HG03575 (cell line): ENCODE results near the gene GNPDA2.
A peak's percentile ranks its signal among the peaks of the same experiment; 100 is the strongest.
"Not testable (repeated sequence)": the region's sequence is repeated elsewhere in the genome, so short reads cannot be mapped to it uniquely, and the experiment has no call there.

Experiments used
- ATAC-seq: cut with Tn5 transposase; IDR thresholded peaks from one replicate; pipeline ENCODE4 v1.9.1; 2021; ENCODE audit not compliant: unreplicated experiment, insufficient number of reproducible peaks, low FRiP score; ENCODE audit errors: extremely low read depth

The GNPDA2 gene

DNA sequence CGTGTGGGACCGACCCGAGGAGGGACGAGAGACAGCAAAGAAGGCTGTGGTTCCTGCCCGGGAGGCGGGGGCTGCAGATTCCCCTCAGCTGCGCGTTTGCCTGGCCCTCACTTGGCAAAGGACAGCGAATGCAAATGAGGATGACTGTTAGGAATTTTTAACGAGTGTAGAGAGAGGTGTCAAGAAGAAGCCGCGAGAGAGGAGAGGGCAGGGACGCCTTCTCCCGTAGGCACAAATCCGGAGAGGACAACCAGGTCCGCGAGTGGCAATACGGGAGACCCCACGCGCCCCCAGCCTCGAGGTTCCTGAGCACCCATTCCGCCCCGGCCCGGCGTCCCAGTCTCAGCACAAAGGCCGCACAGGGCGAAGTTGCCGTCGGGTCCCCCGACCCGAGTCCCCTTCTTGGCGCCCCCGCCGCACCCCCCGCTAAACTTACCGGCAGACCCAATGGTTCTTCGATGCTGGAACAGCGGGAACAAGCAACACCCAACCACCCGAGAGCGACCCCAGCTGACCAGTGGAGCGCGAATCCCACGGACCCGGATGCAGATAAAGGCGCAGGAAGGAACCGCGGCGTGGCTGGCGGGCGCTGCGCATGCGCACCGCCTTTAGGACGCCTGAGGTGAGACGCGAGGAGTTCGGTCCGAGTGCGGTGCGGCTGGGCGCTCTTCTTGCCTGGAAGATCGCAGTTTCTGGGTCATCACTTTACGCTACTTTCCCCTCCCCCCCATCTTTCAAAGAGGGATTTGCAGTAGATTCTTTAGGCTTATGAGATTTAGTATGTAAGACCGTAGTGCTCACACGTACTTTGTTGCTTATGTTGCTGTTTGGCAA, at the start of gene GNPDA2:
TSS of gene GNPDA2 (minus strand) at position 519 of the 834 bp plus-strand sequence. CDS start 4,349 bp downstream, outside the sequence.
- ATAC-seq = peak; percentile 30

DNA sequence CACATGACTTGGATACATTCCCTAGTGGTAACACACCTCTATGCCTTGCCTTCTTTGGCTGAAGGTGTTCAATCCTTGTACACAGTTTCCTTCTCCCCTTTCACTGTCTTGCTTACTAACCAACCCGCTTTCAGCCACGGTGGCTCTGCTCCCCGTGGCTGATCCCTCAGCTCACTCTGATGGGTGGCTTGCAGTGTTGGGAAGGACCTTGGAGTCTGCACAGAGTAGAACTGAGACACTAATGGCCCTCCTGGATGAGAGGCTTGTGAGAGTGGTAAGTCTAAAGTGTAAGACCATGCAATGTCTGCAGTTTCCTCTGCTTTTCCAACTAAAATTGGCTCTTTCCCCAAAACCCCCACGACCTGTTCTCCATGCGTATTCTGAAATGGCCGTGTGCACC, 46.0 kb upstream of the GNPDA2 start:
- ATAC-seq = no peak

DNA sequence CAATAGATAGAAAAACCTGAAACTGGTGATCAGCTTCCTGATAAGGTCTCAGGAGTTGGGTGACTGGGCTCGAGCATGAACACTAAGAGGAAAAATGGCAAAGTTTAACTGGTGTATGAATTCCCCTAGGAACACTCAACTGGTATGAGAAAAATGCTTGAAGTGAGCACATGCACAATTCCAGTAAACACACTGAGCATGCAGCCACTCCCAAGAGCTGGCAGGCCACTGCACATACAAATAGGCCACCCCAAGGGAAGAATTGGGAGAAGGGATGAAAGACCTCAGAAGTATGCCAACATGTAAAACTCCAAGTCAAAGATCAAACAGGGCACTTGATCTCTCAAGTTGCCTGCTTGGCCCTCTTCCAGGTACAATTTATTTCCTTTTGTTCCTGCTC, 45.4 kb upstream of the GNPDA2 start:
- no peak for ATAC-seq

DNA sequence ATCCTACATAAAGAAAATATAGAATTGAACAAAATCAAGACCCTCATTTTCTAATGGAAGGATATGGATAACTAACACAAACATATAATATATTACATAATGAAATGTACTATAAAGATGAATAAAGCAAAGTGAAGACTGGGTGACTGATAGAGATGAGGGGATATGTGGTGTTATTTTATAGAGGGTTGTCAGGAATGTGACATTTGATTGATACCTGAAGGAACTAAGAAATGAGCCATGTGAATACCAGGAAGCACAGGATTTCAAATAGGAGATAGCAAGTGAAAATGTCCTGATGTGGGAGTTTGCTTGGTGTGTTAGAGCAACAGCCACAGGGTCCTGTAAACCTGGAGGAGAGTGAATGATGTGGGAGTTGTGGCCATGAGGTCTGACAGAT, 40.1 kb upstream of the GNPDA2 start:
- ATAC-seq = no peak

DNA sequence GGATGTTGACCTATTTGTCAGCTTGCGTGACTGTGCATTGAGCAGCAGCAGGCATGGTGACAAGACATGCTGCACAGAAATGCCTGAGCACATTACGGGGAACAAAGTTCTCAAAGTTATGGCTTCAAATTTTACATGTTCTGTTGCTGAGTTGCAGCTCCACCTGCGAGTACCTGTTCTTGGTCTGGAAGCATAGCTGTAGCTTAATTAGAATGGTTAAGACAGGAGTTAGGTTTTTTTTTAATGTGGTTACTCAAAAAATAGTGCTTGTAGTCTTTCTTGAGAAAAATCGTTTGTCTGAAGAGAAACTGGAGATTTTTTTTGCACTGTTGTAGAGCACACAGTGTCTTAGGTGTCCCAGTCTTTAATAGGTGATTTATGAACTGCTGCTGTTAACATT, 38.8 kb upstream of the GNPDA2 start:
- no peak for ATAC-seq

DNA sequence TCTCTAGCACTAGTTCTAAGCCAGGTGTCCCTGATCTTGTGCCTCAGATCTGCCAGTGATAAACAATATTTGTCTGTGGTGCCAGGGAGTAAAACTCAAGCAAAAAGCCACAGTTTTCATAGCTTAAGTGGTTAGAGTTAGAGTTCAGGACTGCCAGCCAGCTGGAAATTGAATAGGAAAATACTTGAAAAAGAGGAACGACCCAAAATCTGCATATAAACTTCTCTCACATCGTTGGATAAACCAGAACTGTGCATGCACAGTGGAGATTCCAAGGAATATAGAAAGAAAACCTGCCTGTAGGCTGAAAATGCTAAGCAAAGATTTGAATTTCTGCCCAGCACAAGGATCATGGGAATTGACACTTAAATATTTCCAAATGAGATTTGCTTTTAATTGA, 35.0 kb upstream of the GNPDA2 start:
- no peak for ATAC-seq

DNA sequence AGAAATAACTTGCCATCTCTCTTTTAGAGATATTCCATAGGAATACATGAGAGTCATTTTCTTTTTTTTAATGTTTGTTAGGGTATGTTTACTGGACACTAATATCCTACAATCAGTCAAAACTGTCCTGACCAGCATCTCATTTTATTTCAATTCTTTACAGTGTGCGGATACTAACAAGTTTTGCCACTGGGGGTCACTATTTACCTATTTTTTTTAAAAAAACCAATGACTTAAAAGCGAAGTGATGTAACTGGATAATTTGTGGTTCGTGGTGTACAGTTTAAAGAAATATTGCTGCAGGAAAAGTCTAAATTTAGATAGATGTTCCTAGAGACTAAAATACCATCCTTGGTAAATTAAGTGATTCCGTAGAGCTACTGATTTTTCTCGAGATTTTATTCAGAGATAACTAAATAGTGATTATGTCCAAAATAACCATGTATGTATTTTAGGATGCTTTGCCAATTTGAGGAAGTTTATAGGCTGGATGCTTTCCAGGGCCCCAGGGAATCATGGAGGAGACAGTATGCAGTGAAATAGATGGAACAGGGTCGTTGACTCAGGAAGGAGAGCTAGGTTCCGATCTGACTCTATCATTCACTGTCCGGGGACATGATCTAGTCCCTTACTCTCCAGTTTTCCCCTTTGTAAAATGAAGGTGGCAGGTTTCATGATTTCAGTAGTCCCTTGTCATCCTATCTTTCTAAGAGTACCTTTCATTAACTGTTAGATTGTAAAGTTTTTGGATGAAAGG, 34.0 kb upstream of the GNPDA2 start:
- no peak for ATAC-seq

DNA sequence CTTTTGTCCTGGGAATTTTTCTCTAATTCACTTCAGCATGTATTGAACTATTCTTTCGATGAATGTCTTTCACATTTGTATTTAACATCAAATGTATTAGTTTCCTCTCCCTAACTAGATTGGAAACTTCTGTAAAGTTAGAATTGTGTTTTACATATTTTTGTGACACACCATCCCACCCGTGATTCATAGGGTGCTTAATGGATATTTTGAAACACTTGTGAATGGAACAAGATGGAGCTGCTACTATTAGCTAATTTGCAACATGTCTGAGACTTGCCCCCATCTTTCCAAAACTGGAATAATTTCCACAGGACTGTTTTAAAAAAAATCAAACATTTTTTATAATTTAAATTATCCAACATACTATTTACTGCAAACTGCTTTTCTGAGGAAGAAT, 30.2 kb upstream of the GNPDA2 start:
- no peak for ATAC-seq

DNA sequence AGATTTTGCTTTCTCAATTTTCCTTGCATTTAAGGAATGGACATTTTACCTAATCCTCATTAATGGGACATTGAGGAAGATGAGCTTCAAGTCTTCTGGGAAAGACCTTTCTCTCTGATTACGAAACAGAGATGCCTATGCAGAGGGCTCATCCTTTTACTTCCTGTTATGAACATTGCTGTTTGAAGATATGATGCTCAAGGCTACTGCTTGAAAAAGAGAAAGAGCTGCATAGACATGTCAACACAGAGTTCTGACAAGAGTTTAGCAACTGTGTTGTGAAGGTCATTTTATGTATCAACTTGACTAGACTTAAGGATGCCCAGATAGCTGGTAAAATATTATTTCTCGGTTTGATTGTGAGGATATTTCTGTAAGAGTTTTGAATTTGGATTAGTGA, 13.8 kb upstream of the GNPDA2 start:
- ATAC-seq = no peak

DNA sequence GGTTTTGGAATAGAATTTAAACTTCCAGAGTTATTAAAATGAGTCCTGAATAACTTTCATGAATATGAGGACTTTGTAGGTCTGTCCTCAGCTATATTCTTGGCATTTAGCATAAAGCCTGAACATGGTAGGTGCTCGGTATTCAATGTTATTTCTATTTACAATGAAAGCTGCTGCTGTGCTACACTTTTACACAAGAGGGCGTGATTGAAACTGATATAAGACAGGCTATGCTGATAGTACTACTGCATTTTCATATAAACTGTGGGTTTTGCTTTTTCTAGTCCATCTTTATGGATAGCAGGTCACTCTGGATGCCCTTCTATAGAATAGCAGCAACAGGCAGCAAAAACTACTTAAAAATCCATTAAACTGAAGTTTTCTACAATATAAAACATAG, 12.3 kb upstream of the GNPDA2 start:
- ATAC-seq = no peak

DNA sequence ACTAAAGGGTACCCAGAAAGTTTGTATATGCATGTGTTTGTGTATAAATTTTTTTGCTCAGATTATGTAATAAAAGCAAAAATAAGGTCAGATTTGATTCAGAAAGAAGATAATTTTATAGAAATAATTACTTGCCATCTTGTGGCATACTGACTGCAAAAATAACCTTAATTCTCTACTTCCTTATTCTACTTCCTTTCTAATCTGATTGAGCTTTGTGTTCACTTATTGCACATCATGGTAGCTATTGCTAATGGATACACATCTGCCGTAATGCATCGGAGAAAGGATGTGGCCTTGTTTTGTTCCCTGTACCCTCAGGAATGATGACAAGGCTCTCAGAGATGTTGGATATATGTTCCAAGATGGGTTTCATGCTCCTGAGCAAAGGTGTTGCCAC, 10.5 kb upstream of the GNPDA2 start:
- no peak for ATAC-seq

DNA sequence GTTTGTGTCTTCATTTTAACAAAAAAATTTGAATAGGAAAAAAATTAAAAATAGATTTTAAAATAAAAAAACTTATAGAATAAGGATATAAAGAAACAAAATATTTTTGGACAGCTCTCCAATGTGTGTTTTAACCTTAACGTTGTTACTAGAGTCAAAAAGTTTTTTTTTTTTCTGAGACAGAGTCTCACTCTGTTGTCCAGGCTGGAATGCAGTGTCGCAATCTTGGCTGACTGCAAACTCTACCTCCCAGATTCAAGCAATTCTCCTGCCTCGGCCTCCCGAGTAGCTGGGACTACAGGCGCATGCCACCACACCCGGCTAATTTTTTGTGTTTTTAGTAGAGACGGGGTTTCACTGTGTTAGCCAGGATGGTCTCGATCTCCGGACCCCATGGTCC, 2.3 kb upstream of the GNPDA2 start:
- not testable (repeated sequence) for ATAC-seq

DNA sequence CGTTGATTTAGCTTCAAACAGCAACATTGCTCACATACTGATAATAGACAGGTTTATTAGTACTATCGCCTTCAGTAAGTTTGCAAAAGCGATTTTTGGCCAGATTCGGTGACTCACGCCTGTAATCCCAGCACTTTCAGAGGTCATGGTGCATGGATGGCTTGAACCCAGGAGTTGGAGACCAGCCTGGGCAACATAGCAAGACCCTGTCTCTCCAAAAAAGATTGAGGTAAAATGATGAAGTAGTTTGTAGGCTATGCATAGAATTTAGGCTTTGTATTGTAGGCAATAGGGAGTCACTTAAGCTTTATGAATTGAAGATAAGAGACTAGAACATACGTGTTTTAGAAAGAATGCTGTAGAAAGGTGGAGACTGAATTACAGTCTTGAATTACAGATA, 1.1 kb upstream of the GNPDA2 start:
- ATAC-seq = no peak

DNA sequence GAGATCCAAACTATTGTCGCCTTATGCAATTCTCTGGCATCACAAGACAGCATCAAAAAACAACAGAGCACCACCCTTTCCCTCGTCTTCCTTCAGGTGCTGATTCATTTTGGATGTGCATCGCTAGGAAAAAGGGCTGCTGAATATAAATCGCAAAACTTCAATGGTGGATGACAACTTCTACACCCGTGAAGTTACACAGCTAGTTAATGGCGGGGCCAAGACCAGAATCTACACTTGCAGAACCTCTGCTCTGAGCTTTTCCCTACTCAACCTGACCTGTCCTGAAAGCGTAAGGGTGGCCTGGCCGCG, 674 bp downstream of the GNPDA2 start:
- ATAC-seq = peak; percentile 3

DNA sequence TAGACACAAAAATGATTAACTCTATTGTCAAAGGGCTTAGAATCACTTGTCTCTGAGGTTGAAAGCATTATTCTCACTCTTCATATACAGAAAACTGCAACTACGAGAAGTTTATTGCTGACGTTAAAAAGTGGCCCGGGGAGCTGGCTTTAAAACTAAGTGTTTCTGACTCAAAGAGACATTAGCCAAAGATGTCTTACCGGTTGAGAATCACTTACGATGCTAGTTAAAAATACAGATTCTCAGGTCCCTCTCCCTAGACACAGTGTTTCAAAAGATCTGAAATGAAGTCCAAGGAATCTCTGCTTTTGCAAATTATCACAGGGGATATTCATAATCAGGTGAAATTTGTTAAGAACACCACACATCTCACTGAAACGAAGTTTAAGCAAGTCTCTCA, 1.2 kb downstream of the GNPDA2 start:
- no peak for ATAC-seq

DNA sequence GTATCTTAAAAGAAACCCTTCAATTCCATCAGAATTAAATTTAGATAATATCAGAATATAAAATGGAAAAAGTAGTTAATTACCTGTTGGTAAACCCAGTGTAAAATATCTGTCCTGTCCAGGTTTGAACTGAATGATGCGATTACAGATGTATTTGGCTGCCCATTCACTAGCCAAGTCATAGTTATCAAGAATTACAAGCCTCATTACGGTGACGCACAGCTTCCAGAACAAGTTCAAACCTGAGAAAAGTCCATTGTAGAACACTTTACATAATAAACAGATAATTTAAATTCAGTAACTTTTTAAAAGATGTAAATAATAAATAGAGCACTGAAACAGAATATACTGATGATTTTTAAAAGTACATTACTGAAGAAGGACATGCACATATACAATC, 4.4 kb downstream of the GNPDA2 start:
- ATAC-seq = no peak

DNA sequence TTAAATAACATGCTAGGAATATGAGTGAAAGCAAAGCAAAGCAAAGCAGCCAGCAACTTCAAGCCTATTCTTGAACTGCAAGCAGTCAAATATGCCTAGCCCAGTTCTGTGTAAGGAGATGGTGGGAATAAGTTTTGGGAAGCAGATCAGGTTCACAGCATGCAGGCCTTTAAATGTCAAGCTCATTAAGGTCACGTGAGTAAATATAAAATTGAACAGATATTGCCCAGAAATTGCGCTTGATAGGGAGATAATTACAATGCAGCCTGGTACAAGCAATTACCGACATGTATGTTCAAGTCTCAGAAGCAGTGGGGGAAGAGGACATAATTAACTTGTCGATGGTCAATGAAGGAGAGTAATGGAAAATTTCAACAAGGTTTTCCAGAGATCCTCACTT, 6.0 kb downstream of the GNPDA2 start:
- ATAC-seq = no peak

DNA sequence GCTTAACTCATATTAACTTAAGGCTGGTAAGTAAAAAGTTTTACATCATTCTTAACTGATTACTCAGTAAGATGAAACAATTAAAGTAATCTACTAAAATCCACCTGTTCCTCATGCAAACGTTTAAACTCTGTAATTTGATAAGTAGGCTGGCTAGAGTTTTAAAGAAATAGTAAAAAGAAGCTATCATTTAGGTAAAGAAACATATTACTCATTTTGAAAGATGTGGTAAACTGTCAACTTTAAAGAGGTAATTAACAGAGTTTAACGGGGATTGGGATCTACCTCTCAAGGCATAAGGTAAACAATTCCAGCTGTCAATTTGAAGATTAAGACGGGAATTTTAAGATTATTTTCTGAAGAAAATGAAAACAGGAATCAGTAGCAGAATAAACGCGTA, 9.8 kb downstream of the GNPDA2 start:
- ATAC-seq = no peak

DNA sequence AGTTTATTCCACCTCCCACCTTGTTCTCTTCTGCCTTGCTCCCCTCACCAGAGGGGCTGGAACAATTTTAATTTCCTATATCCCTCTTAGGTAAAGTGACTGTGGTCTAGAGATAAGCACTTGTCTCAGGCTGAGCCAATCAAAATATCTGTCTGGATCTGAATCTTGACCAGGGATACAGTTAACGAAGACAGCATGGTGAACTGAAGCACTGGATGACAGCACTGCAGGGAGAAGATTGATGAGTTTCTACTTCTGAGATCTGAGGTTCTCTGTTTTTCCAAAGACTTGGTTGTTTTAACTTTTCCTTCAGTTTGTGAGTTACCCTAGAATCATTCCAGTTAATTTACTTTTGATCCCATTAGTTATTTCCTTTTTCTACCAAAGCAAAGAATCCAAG, 13.2 kb downstream of the GNPDA2 start:
- no peak for ATAC-seq

DNA sequence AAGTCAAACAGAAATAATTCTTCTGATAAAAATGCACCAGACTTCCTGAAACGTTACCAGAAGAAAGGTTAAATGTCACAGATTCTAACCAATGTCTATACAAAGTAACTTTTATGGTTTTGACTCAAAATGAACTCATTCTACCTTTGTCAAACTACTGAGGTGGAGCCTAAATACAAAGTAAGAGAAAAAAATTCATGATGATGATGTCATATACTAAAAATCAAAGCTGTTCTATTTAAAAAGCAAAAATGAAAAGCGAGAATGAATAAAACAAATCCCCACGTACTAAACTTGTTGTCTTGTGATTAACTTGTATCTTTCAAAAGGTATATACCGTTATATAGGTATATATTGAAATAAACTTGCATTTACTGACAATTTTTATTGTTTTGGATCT, 21.7 kb downstream of the GNPDA2 start:
- ATAC-seq = no peak

DNA sequence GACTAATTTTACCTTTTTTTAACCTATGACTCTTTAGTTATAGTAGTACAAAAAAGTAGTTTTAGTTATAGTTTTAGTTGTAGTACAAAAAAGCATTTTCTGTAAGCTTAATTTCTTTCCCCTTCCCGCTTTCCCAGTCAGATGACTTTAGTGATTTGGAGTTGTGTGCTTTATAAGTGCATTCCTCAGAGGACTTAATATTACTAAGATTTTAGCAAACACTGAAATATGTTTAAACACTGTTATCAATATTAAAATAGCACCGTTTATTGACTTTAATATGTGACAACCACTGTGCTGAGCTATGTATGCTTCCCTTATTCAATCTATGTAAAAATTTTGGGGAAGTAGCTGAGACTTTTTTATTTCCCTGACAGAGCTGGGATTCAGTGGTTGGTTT, 25.3 kb downstream of the GNPDA2 start:
- ATAC-seq = no peak
